Activated CD4-positive, alpha-beta T cell treated with anti-CD3 and anti-CD28 coated beads, Interleukin-2, amount 50 U/mL, for 48 hours (primary cell): ENCODE data around the gene ELOVL6.
A peak's percentile ranks its signal among the peaks of the same experiment; 100 is the strongest.
"Not testable (repeated sequence)": the region's sequence is repeated elsewhere in the genome, so short reads cannot be mapped to it uniquely, and the experiment has no call there.

ENCODE experiments used
- DNase-seq, 2 experiments: peaks; one replicate each; pipeline ENCODE4 v3.0.0-alpha.2; 2020

Gene ELOVL6

GRCh38 chr4:110196206-110196870 lies 2.1 kb downstream of the ELOVL6 start:
- DNase-seq = peak; percentile 55 to 63

GRCh38 chr4:110195561-110196205 lies 2.7 kb downstream of the ELOVL6 start:
- no peak for DNase-seq

- DNase-seq = peak; percentile 63 to 74
These were observed 4.3 kb downstream of the ELOVL6 start for GRCh38 chr4:110193822-110194761.

GRCh38 chr4:110193287-110193686 lies 5.1 kb downstream of the ELOVL6 start:
- DNase-seq = not testable (repeated sequence)

- no peak for DNase-seq
These were observed 8.2 kb downstream of the ELOVL6 start for GRCh38 chr4:110190249-110190648.

GRCh38 chr4:110188113-110188512 lies 10.3 kb downstream of the ELOVL6 start:
- no peak for DNase-seq

- DNase-seq = no peak
These were observed 13.6 kb downstream of the ELOVL6 start for GRCh38 chr4:110184791-110185155.

GRCh38 chr4:110184140-110184790 lies 14.2 kb downstream of the ELOVL6 start:
- no peak for DNase-seq

GRCh38 chr4:110183643-110184042 lies 14.8 kb downstream of the ELOVL6 start:
- no peak for DNase-seq

- DNase-seq = no peak
These were observed 15.4 kb downstream of the ELOVL6 start for GRCh38 chr4:110183058-110183457.

- DNase-seq = no peak
These were observed 16.5 kb downstream of the ELOVL6 start for GRCh38 chr4:110181890-110182289.

GRCh38 chr4:110175634-110176033 lies 22.8 kb downstream of the ELOVL6 start:
- no peak for DNase-seq

- no peak for DNase-seq
These were observed 25.4 kb downstream of the ELOVL6 start for GRCh38 chr4:110172972-110173371.

- DNase-seq = no peak
These were observed 26.4 kb downstream of the ELOVL6 start for GRCh38 chr4:110171971-110172370.

- DNase-seq = no peak
These were observed 27.6 kb downstream of the ELOVL6 start for GRCh38 chr4:110170861-110171260.

- DNase-seq = peak; percentile 43 to 59
These were observed 32.8 kb downstream of the ELOVL6 start for GRCh38 chr4:110165382-110166286.

GRCh38 chr4:110164856-110165255 lies 33.6 kb downstream of the ELOVL6 start:
- no peak for DNase-seq

- DNase-seq = no peak
These were observed 34.2 kb downstream of the ELOVL6 start for GRCh38 chr4:110164251-110164650.

GRCh38 chr4:110163327-110164069 lies 34.9 kb downstream of the ELOVL6 start:
- no peak for DNase-seq

- no peak for DNase-seq
These were observed 37.8 kb downstream of the ELOVL6 start for GRCh38 chr4:110160618-110161017.

GRCh38 chr4:110159541-110159940 lies 38.9 kb downstream of the ELOVL6 start:
- DNase-seq = no peak
